ENCODE measurements around the gene OTOP3.

OTOP3 gene

DNA sequence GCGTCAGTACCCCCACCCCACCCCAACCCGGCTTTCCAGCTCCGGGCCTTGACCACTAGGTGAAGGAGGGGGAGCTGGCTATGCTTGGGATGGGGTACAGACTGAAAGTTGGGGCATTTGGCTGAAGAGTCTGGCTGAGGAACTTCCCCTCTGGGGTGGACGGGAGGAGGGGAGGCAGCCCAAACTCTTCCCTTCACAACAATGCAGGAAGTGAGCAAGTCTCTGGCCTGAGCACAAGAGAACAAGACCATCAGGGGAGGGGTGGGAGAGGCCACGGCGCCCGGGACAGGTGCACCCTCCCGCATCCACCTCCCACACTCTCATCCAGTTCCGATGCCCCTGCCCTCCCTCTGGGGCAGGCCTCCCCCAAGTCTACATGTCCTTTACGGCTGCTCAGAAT lies 18.3 kb upstream of the OTOP3 start:
- DNase-seq: no peak

GRCh38 chr17:74918906-74919305 lies 16.8 kb upstream of the OTOP3 start:
- DNase-seq: no peak

DNA sequence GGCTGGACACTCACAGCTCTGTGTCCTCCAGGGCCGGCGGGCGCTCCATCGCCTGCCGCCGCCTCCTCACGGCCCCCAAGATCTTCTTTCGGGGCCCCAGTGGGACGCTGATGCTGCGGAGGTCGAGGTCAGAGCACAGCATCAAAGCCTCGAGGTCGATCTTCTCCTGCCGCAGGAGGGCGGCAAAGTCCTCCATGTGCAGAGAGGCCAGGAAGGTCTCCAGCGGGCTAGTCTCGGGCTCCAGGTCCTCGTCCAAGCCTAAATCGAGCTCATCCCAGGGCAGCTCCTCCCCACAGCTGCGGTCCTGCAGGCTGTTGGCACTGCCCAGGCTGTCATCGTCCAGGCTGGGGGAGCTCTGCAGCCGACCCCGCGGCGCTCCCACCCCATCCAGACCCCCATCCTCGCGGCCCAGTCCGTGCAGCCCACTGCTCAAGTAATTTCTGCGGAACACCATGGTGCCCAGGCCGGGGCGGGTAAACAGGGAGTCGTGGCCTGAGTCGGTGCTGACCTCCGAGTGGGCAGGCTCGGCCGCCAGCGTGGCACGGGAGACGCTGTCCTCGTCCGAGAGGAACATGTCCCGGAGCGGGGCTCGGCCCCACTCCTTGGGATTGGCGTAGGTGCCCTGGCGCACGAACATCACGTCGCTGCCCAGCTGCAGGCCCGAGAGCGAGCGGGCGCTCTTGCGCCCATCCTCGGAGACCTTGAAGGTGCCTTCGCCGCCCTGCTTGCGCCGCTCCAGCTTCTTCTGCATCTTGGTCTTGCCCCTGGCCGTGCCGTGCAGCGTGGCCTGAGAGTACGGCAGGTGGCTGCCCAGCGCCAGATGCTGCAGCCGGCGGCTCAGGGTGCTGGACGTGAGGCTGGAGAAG lies 16.0 kb upstream of the OTOP3 start:
- DNase-seq: no peak

- DNase-seq: no peak
These were observed 15.4 kb upstream of the OTOP3 start for GRCh38 chr17:74920306-74920620.

DNA sequence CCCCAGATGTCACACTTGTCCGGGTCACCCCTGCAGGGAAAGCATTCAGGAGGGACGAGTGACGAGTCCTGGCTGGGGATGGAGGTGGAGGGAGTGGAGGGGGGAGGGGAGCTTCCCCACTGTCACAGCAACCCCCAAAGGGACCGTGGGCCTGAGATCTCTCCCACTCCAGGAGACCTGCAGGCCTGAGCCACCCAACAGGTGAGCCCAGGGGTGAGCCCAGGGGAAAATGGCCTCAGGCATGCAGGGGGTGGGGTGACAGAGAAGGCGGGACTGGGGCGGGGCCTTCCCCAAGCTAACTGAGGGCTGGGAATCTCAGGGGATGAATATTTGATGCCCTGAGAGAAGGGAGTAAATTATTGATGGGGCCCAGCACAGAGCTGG lies 15.1 kb upstream of the OTOP3 start:
- DNase-seq: no peak

DNA sequence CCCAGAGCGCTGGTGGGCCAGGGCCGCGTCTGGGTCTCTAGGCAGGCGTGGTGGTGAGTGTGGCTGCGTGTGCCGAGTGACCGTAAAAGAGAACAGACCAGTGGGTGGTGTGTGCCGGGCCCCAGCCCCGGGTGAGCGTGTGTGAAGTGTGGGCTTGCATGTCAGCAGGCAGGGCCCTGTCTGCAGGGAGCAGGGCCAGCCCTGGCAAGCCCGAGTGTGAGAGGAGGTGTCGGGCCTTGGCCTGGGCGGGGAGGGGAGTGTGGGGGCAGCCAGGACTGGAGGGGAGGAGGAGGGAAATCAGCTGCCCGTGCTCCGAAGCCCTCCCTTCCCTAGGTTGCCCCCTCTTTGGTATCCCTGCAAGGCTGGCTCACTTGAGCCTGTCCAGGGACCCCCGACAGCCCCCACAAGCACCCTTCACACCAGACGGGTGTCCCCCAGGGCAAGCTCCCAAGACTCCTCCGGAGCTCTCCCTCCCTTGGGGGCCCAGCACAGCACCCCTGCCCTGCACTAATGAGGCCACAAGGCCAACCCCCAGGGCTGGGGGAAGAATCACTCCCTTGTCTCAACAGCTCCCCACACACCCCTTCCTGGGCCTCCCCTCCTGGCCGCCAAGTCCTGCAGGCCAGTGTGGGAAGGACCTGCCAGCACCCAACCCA lies 14.5 kb upstream of the OTOP3 start:
- no peak for DNase-seq

- no peak for DNase-seq
These were observed 13.9 kb upstream of the OTOP3 start for GRCh38 chr17:74921769-74922168.

- DNase-seq: no peak
These were observed 13.5 kb upstream of the OTOP3 start for GRCh38 chr17:74922172-74922571.

- DNase-seq: no peak
These were observed 12.8 kb upstream of the OTOP3 start, which contains the start of gene USH1G for GRCh38 chr17:74922694-74923537. Gene USH1G, minus strand, starts transcription at chr17:74923255. Its CDS starts 182 bp downstream, at chr17:74923073.

- DNase-seq: no peak
These were observed 12.0 kb upstream of the OTOP3 start for GRCh38 chr17:74923538-74924249.

DNA sequence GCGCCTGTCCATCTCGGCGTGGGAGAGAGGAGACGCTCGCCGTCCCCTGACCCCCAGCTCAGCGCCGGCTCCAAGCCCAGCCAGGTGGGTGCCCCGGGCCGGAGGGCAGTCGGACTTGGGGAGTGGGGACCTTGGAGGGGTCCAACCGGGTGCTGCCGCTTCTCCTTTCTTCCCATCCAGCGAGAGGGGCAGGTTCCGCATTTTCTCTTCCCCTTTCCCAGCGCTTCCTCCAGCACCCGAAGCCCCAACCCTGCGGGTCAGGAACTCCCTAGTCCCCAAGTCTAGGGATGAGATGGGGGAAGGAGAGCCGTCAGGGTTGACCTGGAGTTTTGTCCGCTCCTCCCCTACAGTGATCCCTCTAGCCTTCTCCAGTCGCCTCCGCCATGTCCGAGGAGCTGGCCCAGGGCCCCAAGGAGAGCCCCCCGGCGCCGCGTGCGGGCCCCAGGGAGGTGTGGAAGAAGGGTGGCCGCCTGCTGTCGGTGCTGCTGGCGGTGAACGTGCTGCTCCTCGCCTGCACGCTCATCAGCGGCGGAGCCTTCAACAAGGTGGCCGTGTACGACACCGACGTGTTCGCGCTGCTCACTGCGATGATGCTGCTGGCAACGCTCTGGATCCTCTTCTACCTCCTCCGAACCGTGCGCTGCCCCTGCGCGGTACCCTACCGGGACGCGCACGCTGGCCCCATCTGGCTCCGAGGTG lies 11.3 kb upstream of the OTOP3 start, which contains the start of gene OTOP2:
Gene OTOP2 (plus strand): TSS at position 24 of the 699 bp plus-strand sequence. CDS start 360 bp downstream, at position 384.
- DNase-seq: peak; percentile 26

DNA sequence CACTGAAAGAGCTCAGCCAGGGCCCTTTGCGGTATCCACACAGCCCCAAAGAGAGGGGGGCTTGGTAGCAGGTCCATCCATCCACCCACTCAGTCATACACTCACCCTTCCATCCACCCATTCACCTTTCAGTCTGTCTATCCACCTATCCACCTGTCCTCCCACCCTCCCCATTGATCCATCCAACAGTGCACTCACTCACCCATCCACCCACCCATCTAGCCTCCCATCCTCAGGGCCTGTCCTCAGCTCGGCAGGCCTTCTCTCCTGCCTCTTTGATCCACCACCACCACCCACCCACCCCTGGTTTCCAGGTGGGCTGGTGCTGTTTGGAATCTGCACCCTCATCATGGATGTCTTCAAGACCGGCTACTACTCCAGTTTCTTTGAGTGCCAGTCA lies 10.5 kb upstream of the OTOP3 start:
- no peak for DNase-seq

GRCh38 chr17:74928786-74929185 lies 6.9 kb upstream of the OTOP3 start:
- DNase-seq: no peak

DNA sequence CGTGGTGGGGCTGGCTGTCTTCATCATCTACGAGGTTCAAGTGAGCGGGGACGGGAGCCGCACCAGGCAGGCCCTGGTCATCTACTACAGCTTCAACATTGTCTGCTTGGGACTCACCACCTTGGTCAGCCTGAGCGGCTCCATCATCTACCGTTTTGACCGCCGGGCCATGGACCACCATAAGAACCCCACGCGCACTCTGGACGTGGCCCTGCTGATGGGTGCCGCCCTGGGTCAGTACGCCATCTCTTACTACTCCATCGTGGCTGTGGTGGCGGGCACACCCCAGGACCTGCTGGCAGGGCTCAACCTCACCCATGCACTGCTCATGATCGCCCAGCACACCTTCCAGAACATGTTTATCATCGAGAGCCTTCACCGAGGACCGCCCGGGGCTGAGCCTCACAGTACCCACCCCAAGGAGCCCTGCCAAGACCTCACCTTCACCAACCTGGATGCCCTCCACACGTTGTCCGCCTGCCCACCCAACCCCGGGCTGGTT lies 5.1 kb upstream of the OTOP3 start:
- DNase-seq: no peak

DNA sequence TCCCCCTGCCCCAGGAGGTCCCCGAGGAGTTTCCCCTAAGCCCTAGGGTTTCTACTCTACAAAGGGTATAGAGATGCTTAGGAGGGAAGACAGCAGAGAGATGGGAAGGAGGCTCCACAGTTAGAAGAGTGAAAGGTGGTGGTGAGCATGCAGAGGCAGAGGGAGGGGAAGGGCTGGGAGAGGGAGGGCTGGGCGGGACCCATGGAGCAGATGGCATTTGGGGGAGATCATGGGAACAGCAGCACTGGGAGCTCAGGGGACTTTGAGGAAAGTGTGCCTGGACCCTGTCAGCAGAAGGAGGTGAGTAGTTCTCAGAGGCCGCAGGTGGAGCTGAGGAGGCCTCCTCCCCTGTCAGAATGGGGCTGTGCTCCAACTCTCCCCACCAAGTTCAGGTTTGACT lies 650 bp upstream of the OTOP3 start:
- DNase-seq: no peak

GRCh38 chr17:74936470-74936799 lies 737 bp downstream of the OTOP3 start:
- no peak for DNase-seq

- no peak for DNase-seq
These were observed 1.7 kb downstream of the OTOP3 start for GRCh38 chr17:74937064-74938051.

DNA sequence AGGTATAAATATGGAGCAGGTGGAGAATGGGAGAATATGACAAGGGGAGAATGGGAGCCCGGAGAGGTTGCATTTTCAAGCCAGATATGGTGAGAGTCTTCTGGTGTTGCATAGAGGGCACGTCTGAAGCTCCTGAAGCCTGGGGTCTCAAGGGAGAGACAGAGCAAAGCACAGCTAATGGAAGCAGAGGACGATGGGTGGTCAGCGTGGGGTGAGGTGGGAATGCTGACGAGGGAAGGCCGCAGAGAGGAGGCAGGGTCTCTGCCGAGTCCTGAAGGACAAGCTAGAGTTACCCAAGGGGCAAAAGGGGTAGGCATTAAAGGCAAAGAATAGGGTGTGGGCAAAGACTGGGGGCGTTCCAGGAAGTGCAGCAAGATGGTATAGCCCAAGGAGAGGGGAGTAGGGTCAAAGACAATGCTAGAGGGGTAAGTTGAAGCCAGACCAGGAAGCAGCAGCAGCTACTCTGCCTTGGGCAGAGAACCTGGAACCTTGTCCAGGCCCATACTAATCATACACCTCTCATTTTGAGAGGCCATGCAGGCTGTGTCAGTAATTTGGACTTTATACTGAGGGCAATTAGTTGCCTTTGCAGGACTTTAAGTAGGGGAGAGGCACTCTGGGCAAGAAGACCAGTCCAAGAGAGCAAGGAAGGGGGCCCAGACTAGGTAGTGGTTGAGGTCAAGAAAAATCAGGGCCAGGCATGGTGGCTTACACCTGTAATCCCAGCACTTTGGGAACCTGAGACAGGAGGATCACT lies 2.7 kb downstream of the OTOP3 start:
- DNase-seq: no peak

GRCh38 chr17:74939534-74939933 lies 3.8 kb downstream of the OTOP3 start:
- DNase-seq: no peak

DNA sequence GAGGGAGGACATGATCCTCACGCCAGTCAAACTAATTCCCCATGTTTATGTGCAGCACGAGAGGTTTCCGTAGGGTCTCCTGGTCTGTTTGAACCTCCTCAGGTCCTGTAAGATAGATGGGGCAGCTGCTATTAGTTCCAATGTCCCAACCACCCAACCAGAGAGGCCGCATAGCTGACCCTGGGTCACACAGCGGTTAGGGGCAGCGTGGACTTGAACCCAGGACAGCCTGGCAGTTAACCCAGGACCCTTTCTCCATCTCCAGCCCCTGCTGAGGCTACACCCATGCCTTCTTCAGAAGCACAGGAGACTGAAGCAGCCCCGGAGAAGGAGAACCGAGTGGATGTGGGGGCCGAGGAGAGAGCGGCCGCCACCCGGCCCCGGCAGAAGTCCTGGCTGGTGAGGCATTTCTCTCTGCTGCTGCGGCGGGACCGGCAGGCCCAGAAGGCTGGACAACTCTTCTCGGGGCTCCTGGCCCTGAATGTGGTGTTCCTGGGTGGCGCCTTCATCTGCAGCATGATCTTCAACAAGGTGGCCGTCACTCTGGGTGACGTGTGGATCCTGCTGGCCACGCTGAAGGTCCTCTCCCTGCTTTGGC lies 5.5 kb downstream of the OTOP3 start:
- no peak for DNase-seq
